GM23248 (cell line): Measurements from ENCODE around the gene TCF15. TPM values are rescaled to one million over a fixed set of nuclear protein-coding genes. Genes with fewer than 3 reads are reported as not detected.

Source experiments
- DNase-seq: peaks from one replicate; pipeline ENCODE4 v3.0.0-alpha.2; 2015
- H2AFZ ChIP-seq: fragments of 200-600 bp; sonication (generic); 2 replicates; pipeline ENCODE4 v1.6.1; 2016; ENCODE audit warnings: antibody characterized with exemption
- H3F3A ChIP-seq: fragments of 200-600 bp; sonication (generic); 2 replicates; pipeline ENCODE4 v1.6.1; 2016; ENCODE audit warnings: mild to moderate bottlenecking, antibody characterized with exemption, mixed run types; ENCODE audit not compliant: insufficient read depth
- H3K27ac ChIP-seq: fragments of 200-600 bp; sonication (generic); 2 replicates; pipeline ENCODE4 v1.5.1; 2016; ENCODE audit warnings: mild to moderate bottlenecking
- H3K27me3 ChIP-seq: fragments of 200-600 bp; sonication (generic); replicated peaks from 2 replicates; pipeline ENCODE4 v1.6.1; 2016; ENCODE audit warnings: mild to moderate bottlenecking; ENCODE audit not compliant: insufficient read depth
- H3K36me3 ChIP-seq: fragments of 200-600 bp; sonication (generic); 2 replicates; pipeline ENCODE4 v1.6.1; 2016; ENCODE audit warnings: low read depth, mild to moderate bottlenecking
- H3K4me1 ChIP-seq: fragments of 200-600 bp; sonication (generic); 2 replicates; pipeline ENCODE4 v1.6.1; 2016; ENCODE audit warnings: mild to moderate bottlenecking; ENCODE audit not compliant: insufficient read depth
- H3K4me2 ChIP-seq: fragments of 200-600 bp; sonication (generic); one replicate; pipeline ENCODE4 v1.6.1; 2016; ENCODE audit warnings: mild to moderate bottlenecking; ENCODE audit not compliant: unreplicated experiment
- H3K4me3 ChIP-seq: fragments of 200-600 bp; sonication (generic); 2 replicates; pipeline ENCODE4 v1.5.1; 2016; ENCODE audit warnings: mild to moderate bottlenecking
- H3K79me2 ChIP-seq: fragments of 200-600 bp; sonication (generic); 2 replicates; pipeline ENCODE4 v1.6.1; 2016; ENCODE audit warnings: mild to moderate bottlenecking; ENCODE audit not compliant: insufficient read depth
- H3K9ac ChIP-seq: fragments of 200-600 bp; sonication (generic); 2 replicates; pipeline ENCODE4 v1.6.1; 2016; ENCODE audit warnings: mild to moderate bottlenecking
- H3K9me2 ChIP-seq: fragments of 200-600 bp; sonication (generic); 2 replicates; pipeline ENCODE4 v1.6.1; 2016; ENCODE audit warnings: mixed run types, mild to moderate bottlenecking, moderate library complexity; ENCODE audit not compliant: insufficient read depth
- H3K9me3 ChIP-seq: fragments of 200-600 bp; sonication (generic); one replicate; pipeline ENCODE4 v1.6.1; 2017; ENCODE audit warnings: low read depth
- H4K20me1 ChIP-seq: fragments of 200-600 bp; sonication (generic); 2 replicates; pipeline ENCODE4 v1.6.0; 2016; ENCODE audit not compliant: insufficient read depth
- EZH2 ChIP-seq: fragments of 200-600 bp; sonication (generic); IDR thresholded peaks from 2 replicates; pipeline ENCODE4 v1.6.1; 2018; ENCODE audit warnings: antibody characterized with exemption, mild to moderate bottlenecking; ENCODE audit not compliant: insufficient read depth, poor library complexity, severe bottlenecking
- EZH2phosphoT487 ChIP-seq: fragments of 200-600 bp; sonication (generic); IDR thresholded peaks from 2 replicates; pipeline ENCODE4 v1.6.1; 2018; ENCODE audit warnings: antibody characterized with exemption, moderate library complexity, mild to moderate bottlenecking, low read depth; ENCODE audit not compliant: insufficient read depth
- WGBS, 2 experiments: methylation state at CpG; one replicate each; pipeline ENCODE4 v1.1.6; 2015 to 2017; ENCODE audit warnings: low lambda C conversion rate in 2 of 2, low coverage in 1 of 2; ENCODE audit errors: missing lambda C conversion rate in 2 of 2; 5-methylcytosine and 5-hydroxymethylcytosine counted together
- in situ Hi-C: fragments of 300-500 bp; cut with MboI; formaldehyde crosslinking; loops from 2 replicates; pipeline ENCODE4 v1.15.0; 2020
- polyA plus RNA-seq: library from polyadenylated mRNA; unstranded; fragments of >200 nt; fragmentation: Nextera tagmentation; extraction: Ambion mirVana; gene quantifications from 2 replicates; pipeline ENCODE4 v1.2.1, GENCODE V29; 2016
- total RNA-seq: library from RNA; depleted of rRNA; stranded (reverse); fragments of >200 nt; shearing (Covaris generic); gene quantifications from 2 replicates; pipeline ENCODE4 v1.2.3, GENCODE V29; 2014

The TCF15 gene
- total and polyA plus RNA-seq, 2 experiments from 2014 or later = not detected

DNA sequence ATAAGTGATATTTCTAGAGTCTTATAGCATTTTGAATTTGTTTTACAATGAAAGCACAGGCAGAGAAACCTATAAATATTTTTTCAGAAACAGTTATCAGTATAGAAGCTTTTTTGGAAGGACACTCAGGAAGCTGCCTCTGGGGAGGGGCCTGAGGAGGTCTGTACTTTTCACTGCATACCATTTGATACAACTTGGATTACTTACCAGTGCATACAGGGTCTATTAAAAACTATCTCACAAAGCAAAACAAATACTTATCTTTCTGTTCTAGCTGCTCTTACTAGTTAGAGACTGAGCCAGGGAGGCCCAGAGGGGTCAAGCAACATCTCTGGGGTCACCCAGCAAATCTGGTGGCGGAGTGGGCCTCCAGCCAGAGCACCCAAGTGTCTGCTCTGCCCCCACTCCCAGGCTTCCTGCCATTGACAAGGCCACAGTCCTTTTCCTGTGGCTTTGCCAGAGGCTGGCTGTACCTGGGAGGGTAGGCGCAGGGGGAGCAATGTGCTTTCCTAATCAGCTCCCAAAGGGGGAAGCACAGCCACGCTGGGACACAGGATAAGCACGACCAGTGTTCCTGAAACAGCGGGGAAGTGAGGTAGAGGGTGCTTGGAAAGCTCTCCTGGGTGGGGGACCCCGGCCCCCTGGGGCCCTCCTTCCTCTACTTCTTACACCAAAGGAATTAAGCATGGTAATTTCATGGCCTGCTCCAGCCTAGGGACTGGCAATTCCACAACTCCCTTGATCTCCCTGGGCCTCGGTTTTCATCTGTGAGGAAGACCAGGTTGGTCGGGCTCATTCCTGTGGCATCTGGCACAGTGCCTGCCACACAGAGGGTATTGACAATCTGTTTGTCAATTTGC lies 7.8 kb downstream of the TCF15 start:
- Histone ChIP-seq H2AFZ (no peak overlapping the region), H4K20me1 (no peaks in the 10 kb centered on the region), H3K4me2 (no peak overlapping the region), H3K4me3 (no peak overlapping the region), H3K27me3 (peaks cover 12% of the 10 kb centered on the region; the same call in 1 of the 2 replicates), H3K36me3 (no peaks in the 10 kb centered on the region), H3K9me2 (no peaks in the 10 kb centered on the region), H3F3A (no peaks in the 10 kb centered on the region), H3K4me1 (no peaks in the 10 kb centered on the region), H3K9me3 (no peaks in the 10 kb centered on the region), H3K79me2 (no peaks in the 10 kb centered on the region), H3K27ac (no peak overlapping the region), H3K9ac (no peak overlapping the region)
- WGBS, 2 experiments = 46 to 52% methylated on average over 8 of the region's 8 CpGs
- in situ Hi-C loops = no loop called here
- TF ChIP-seq EZH2 (no peak), EZH2phosphoT487 (no peak)
- DNase-seq = no peak

- H3K4me1 ChIP-seq = no peaks in the 10 kb centered on the region
- no peaks in the 10 kb centered on the region for H3K36me3 ChIP-seq
- no peaks in the 10 kb centered on the region for H3K9me2 ChIP-seq
- H3K9me3 ChIP-seq = no peaks in the 10 kb centered on the region
- no peak for TF ChIP-seq EZH2phosphoT487
- no peak for TF ChIP-seq EZH2
- H2AFZ ChIP-seq = no peak overlapping the region
- no peak overlapping the region for H3K4me2 ChIP-seq
- no peak overlapping the region for H3K4me3 ChIP-seq
- no peak overlapping the region for H3K9ac ChIP-seq
- 65% methylated on average over 6 of the region's 6 CpGs for WGBS, 2 experiments
- H3F3A ChIP-seq = no peaks in the 10 kb centered on the region
- no peak overlapping the region for H3K27ac ChIP-seq
- no peak for DNase-seq
- 0 out of 2 replicates have a peak, but pooled peaks cover 6% of the 10 kb centered on the region for H3K27me3 ChIP-seq
- in situ Hi-C loops = no loop called here
- no peaks in the 10 kb centered on the region for H3K79me2 ChIP-seq
- H4K20me1 ChIP-seq = no peaks in the 10 kb centered on the region
These were observed 9.4 kb downstream of the TCF15 start for GRCh38 chr20:600736-601135.

GRCh38 chr20:600141-600540 lies 10.0 kb downstream of the TCF15 start:
- Histone ChIP-seq H2AFZ (no peak overlapping the region), H3K27me3 (0 out of 2 replicates have a peak, but pooled peaks cover under 1% of the 10 kb centered on the region), H3K27ac (no peak overlapping the region), H3F3A (no peaks in the 10 kb centered on the region), H3K4me1 (no peaks in the 10 kb centered on the region), H3K4me3 (no peak overlapping the region), H3K9ac (no peak overlapping the region), H3K9me3 (no peaks in the 10 kb centered on the region), H3K4me2 (no peak overlapping the region), H3K9me2 (no peaks in the 10 kb centered on the region), H3K36me3 (no peaks in the 10 kb centered on the region), H4K20me1 (no peaks in the 10 kb centered on the region), H3K79me2 (no peaks in the 10 kb centered on the region)
- WGBS, 2 experiments = 21 to 40% methylated on average over 2 of the region's 2 CpGs
- in situ Hi-C loops = no loop called here
- DNase-seq = no peak
- no peak for TF ChIP-seq EZH2phosphoT487
- no peak for TF ChIP-seq EZH2

GRCh38 chr20:598133-598850 lies 11.8 kb downstream of the TCF15 start:
- no peak for DNase-seq
- TF ChIP-seq EZH2phosphoT487 (no peak), EZH2 (no peak)
- H3K9ac ChIP-seq = no peak overlapping the region
- H3K9me2 ChIP-seq = no peaks in the 10 kb centered on the region
- H3K27me3 ChIP-seq = no peaks in the 10 kb centered on the region
- H3K27ac ChIP-seq = no peak overlapping the region
- in situ Hi-C loops = no loop called here
- no peaks in the 10 kb centered on the region for H3F3A ChIP-seq
- H3K4me1 ChIP-seq = no peaks in the 10 kb centered on the region
- H3K4me2 ChIP-seq = no peak overlapping the region
- no peak overlapping the region for H3K4me3 ChIP-seq
- H3K79me2 ChIP-seq = no peaks in the 10 kb centered on the region
- 36 to 37% methylated on average over 13 of the region's 13 CpGs for WGBS, 2 experiments
- H3K9me3 ChIP-seq = no peaks in the 10 kb centered on the region
- H3K36me3 ChIP-seq = no peaks in the 10 kb centered on the region
- H4K20me1 ChIP-seq = no peaks in the 10 kb centered on the region
- H2AFZ ChIP-seq = no peak overlapping the region
